Measurements from ENCODE around the gene OR51B5.
"Not testable (repeated sequence)": the region's sequence is repeated elsewhere in the genome, so short reads cannot be mapped to it uniquely, and the experiment has no call there.

The OR51B5 gene

GRCh38 chr11:5300251-5300650 is 43.1 kb downstream of the OR51B5 start:
- no peak for DNase-seq (ENCODE audit: extremely low read depth, low read depth)
- no peak for TF ChIP-seq CTCF (IDR thresholded peaks at IDR 0.05; ENCODE audit: low read depth, low read length)

- no peak for DNase-seq (ENCODE audit: extremely low read depth, low read depth)
- TF ChIP-seq CTCF (IDR thresholded peaks at IDR 0.05; ENCODE audit: low read depth, low read length): no peak
These were observed 44.9 kb downstream of the OR51B5 start for GRCh38 chr11:5298451-5298850.

- DNase-seq (ENCODE audit: extremely low read depth, low read depth): no peak
- no peak for TF ChIP-seq CTCF (IDR thresholded peaks at IDR 0.05; ENCODE audit: low read depth, low read length)
These were observed 45.5 kb downstream of the OR51B5 start for GRCh38 chr11:5297721-5298323.

GRCh38 chr11:5294342-5294995 is 48.9 kb downstream of the OR51B5 start:
- DNase-seq (ENCODE audit: extremely low read depth, low read depth): not testable (repeated sequence)

- no peak for TF ChIP-seq CTCF (IDR thresholded peaks at IDR 0.05; ENCODE audit: low read depth, low read length)
These were observed 50.3 kb downstream of the OR51B5 start for GRCh38 chr11:5293028-5293427.

More at GRCh38 chr11:5293028-5293427, 50.3 kb downstream of the OR51B5 start:
- no peak for DNase-seq (ENCODE audit: extremely low read depth, low read depth)

All from AG09319 (cell line).